Central memory CD8-positive, alpha-beta T cell (primary cell): ENCODE data around the gene GALNT12.

Experiments
- ATAC-seq: fragments of 150-1000 bp; cut with Tn5 transposase; replicated peaks from 2 replicates; pipeline ENCODE4 v1.10.0; 2022; ENCODE audit warnings: mild to moderate bottlenecking, moderate FRiP score, moderate number of reproducible peaks; ENCODE audit not compliant: poor library complexity, severe bottlenecking; ENCODE audit errors: extremely low read depth
- DNase-seq, 2 donors: peaks; one replicate each; pipeline ENCODE4 v3.0.0; 2021; ENCODE audit warnings: low spot score in 2 of 2
- H3K27ac Mint-ChIP-seq: one replicate; pipeline ENCODE4 v1.8.0; 2022; ENCODE audit warnings: low read depth, mild to moderate bottlenecking, moderate library complexity, mixed read lengths
- H3K27me3 Mint-ChIP-seq: one replicate; pipeline ENCODE4 v1.8.0; 2022; ENCODE audit warnings: mixed read lengths
- H3K36me3 Mint-ChIP-seq: one replicate; pipeline ENCODE4 v1.8.0; 2022; ENCODE audit warnings: mild to moderate bottlenecking, moderate library complexity, mixed read lengths; ENCODE audit not compliant: insufficient read depth
- H3K4me1 Mint-ChIP-seq: one replicate; pipeline ENCODE4 v1.8.0; 2022; ENCODE audit warnings: mixed read lengths
- H3K4me3 Mint-ChIP-seq: one replicate; pipeline ENCODE4 v1.8.0; 2022; ENCODE audit warnings: mild to moderate bottlenecking, moderate library complexity, mixed read lengths
- H3K9me3 Mint-ChIP-seq: one replicate; pipeline ENCODE4 v1.8.0; 2022; ENCODE audit warnings: mixed read lengths

Gene GALNT12

GRCh38 chr9:98888801-98889421 lies 81.4 kb downstream of the GALNT12 start:
- H3K9me3 Mint-ChIP-seq, result no peaks in the 10 kb centered on the region
- peaks cover 70% of the 10 kb centered on the region for H3K27me3 Mint-ChIP-seq
- no peak overlapping the region for H3K4me3 Mint-ChIP-seq
- no peaks in the 10 kb centered on the region for H3K4me1 Mint-ChIP-seq
- no peak for DNase-seq
- no peak overlapping the region for H3K27ac Mint-ChIP-seq
- no peak for ATAC-seq
- no peaks in the 10 kb centered on the region for H3K36me3 Mint-ChIP-seq

DNA sequence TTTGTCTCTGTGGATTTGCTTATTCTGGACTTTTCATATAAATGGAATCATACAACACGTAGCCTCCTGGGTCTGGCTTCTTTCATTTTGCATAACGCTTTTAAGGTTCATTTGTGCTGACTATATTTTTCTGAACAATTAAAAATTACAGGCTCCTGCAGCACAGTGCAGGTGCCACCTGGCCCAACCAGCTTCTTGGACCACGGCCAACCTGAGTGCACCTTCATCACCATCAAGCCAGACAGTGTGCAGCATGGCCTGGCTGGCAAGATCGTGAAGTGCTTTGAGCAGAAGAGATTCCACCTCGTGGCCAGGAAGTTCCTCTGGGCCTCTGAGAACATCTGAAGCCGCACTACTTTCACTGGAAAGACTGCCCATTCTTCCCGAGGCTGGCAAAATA lies 82.8 kb downstream of the GALNT12 start:
- Mint-ChIP-seq H3K36me3 (no peaks in the 10 kb centered on the region), H3K27ac (no peak overlapping the region), H3K4me3 (no peak overlapping the region), H3K27me3 (peaks cover 70% of the 10 kb centered on the region), H3K4me1 (no peaks in the 10 kb centered on the region), H3K9me3 (no peaks in the 10 kb centered on the region)
- DNase-seq (no peak), ATAC-seq (no peak)

DNA sequence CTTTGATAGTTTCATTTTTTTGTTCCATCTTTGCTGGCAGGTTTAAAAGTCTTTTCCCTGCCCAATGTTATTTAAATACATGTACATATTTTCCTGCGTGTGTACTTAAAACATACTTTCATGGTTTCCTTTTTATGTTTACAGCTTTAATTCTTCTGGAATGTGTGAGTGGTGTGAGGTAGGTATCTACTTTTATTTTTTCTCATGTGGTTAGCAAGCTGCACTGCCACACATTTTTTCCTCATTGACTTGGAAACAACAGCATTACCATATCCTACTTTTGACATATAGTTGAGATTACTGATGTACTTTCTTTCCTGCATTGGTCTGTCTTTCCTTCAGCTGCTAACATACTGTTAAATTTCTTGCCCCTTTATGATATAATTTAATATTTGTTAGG lies 84.8 kb downstream of the GALNT12 start:
- no peaks in the 10 kb centered on the region for H3K4me1 Mint-ChIP-seq
- peaks cover 1% of the 10 kb centered on the region for H3K36me3 Mint-ChIP-seq
- DNase-seq (no peak), ATAC-seq (no peak)
- H3K27me3 Mint-ChIP-seq, result peaks cover 79% of the 10 kb centered on the region
- H3K9me3 Mint-ChIP-seq, result no peaks in the 10 kb centered on the region
- no peak overlapping the region for H3K4me3 Mint-ChIP-seq
- H3K27ac Mint-ChIP-seq, result no peak overlapping the region

DNA sequence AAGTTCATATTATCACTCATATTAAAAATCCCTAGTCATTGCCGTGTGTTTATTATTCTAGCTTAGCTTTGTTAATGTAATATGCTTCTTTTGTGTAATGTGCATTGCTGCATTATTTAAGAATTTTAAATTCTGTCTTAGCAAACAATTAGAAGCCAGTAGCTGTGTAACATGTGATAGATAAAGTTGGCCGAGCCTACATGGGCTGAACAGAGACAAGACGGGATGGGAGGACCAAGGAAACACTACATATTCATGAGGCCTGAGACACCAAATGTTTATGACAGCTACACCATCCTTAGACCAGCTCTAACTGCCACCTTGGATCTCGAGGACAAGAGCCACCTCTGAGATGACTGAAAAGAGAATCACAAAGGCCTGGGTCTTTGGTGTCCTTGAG lies 85.2 kb downstream of the GALNT12 start:
- no peaks in the 10 kb centered on the region for H3K4me1 Mint-ChIP-seq
- DNase-seq, result no peak
- peaks cover 1% of the 10 kb centered on the region for H3K36me3 Mint-ChIP-seq
- no peak overlapping the region for H3K27ac Mint-ChIP-seq
- ATAC-seq, result no peak
- no peaks in the 10 kb centered on the region for H3K9me3 Mint-ChIP-seq
- peaks cover 79% of the 10 kb centered on the region for H3K27me3 Mint-ChIP-seq
- no peak overlapping the region for H3K4me3 Mint-ChIP-seq

DNA sequence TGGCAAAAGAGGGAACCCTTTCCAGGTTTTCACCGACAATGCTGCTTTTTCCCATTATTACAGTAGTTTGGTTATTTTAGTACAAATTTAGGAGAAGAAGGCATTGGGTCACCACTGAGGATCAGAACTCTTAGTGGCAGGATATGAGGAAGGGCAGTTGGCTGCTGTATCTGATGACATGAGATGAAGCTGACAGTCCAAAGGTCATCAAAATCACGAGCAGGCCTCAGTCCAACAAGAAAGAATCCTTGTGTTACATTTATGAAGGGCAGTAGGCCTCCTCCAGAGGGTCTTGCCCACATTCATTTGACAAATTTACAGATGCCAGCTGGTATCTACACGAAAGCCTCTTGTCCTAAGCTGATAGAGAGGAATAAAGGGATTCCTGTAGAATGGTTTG lies 86.7 kb downstream of the GALNT12 start:
- DNase-seq (no peak), ATAC-seq (no peak)
- Mint-ChIP-seq H3K4me1 (no peaks in the 10 kb centered on the region), H3K4me3 (no peak overlapping the region), H3K27me3 (peaks cover 75% of the 10 kb centered on the region), H3K9me3 (no peaks in the 10 kb centered on the region), H3K36me3 (peaks cover 1% of the 10 kb centered on the region), H3K27ac (no peak overlapping the region)

DNA sequence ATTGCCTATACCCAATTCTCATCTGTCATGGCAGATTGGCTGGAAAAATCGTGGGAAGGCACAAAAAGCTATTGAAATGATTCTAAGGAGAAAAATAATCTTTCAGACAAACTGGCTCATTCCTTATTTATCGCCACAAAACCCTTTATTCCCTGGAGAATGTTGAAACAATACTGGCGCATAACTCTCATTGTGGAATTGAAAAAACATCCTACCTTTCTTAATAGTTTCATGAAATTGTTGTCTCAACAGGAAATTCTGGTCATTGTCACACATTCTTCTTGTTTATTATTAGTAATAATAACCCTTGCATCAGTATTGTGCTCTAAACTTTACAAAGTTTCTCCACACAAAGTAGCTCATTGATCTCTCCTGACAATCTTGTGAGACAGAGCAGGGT lies 87.3 kb downstream of the GALNT12 start:
- no peak for ATAC-seq
- no peak overlapping the region for H3K27ac Mint-ChIP-seq
- no peak overlapping the region for H3K4me3 Mint-ChIP-seq
- no peaks in the 10 kb centered on the region for H3K9me3 Mint-ChIP-seq
- peaks cover 74% of the 10 kb centered on the region for H3K27me3 Mint-ChIP-seq
- no peak for DNase-seq
- H3K36me3 Mint-ChIP-seq, result peaks cover 1% of the 10 kb centered on the region
- H3K4me1 Mint-ChIP-seq, result no peaks in the 10 kb centered on the region

DNA sequence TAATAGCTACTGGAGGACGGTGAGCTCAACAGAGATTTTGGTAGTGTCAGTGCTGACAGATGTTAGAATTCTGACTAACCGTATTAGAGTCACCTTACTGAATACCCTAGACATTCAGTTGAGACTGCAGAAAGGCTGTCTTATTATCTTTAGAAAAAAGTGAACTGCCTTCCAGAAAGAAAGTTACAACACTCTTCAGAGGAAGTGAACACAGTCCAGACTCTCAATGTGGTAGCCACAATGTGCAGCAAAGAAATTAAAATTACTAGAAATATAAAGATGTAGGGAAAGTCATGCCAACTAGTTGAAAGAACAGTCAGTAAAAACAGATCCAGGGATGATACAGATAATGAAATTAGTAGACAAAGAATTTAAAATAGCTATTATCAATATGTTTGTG lies 89.2 kb downstream of the GALNT12 start:
- ATAC-seq (no peak), DNase-seq (no peak)
- no peaks in the 10 kb centered on the region for H3K4me1 Mint-ChIP-seq
- H3K4me3 Mint-ChIP-seq, result no peak overlapping the region
- no peak overlapping the region for H3K27ac Mint-ChIP-seq
- H3K9me3 Mint-ChIP-seq, result no peaks in the 10 kb centered on the region
- H3K36me3 Mint-ChIP-seq, result peaks cover 1% of the 10 kb centered on the region
- H3K27me3 Mint-ChIP-seq, result peaks cover 64% of the 10 kb centered on the region

DNA sequence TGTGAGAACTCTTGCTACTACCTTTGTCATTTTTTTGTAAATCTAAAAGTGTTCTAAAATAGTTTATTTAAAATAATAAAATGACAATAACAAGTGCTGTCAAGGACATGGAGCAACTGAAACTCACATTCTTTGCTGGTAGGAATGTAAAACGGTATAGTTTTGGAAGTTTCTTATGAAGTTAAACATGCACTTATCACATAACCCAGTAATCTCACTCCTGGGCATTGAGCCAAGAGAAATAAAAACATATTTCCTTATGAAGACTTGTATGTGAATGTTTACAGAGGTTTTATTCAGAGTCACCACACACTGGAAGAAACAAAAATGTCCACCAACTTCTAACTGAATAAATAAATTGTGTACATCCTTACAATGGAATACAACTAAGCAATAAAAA lies 90.3 kb downstream of the GALNT12 start:
- Mint-ChIP-seq H3K27me3 (peaks cover 58% of the 10 kb centered on the region), H3K9me3 (no peaks in the 10 kb centered on the region), H3K36me3 (peaks cover 1% of the 10 kb centered on the region), H3K4me1 (no peaks in the 10 kb centered on the region), H3K4me3 (no peak overlapping the region), H3K27ac (no peak overlapping the region)
- ATAC-seq (no peak), DNase-seq (no peak)

GRCh38 chr9:98899408-98900056 lies 92.1 kb downstream of the GALNT12 start:
- no peak for ATAC-seq
- Mint-ChIP-seq H3K4me3 (no peak overlapping the region), H3K9me3 (no peaks in the 10 kb centered on the region), H3K27ac (no peak overlapping the region), H3K27me3 (peaks cover 52% of the 10 kb centered on the region), H3K36me3 (peaks cover 1% of the 10 kb centered on the region), H3K4me1 (no peaks in the 10 kb centered on the region)
- DNase-seq, result no peak
